HG03280 (cell line): ENCODE data around the gene HOXD11.
A peak's percentile ranks its signal among the peaks of the same experiment; 100 is the strongest.

ENCODE experiments used
- ATAC-seq: cut with Tn5 transposase; IDR thresholded peaks from one replicate; pipeline ENCODE4 v1.9.1; 2021; ENCODE audit warnings: mild to moderate bottlenecking, moderate library complexity; ENCODE audit not compliant: unreplicated experiment

HOXD11 gene

DNA sequence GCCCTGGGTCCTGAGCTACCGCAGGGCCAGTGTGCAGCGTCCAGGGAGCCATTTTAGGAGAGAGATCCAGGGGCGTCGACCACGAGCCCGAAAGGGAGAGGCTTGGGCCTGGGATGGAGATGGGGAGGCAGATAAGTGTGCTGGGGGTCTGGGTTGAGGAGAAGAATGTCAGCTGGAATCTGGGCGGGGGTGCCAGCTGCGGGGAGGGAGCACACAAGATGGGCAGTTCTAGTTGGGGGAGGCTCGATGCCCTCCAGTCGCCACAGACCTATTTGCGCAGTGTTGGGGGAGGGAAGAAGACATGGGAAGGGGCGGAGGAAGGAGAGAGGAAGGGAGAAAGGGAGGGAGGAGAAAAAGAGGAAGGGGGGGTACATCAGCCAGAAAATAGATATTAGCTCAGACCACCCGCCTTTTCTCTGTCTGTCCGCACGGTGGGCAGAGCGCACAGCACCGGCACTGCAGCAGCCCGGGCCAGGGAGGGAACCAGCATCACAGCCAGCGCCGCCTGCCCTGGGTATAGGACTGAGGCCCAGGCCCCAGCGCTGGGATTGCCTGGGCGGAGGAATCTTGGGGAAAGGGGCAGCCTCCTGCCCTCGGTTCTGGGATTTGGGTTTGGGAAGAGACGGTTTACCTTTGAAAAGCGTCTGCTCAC is 1.9 kb upstream of the HOXD11 start:
- ATAC-seq, result no peak

DNA sequence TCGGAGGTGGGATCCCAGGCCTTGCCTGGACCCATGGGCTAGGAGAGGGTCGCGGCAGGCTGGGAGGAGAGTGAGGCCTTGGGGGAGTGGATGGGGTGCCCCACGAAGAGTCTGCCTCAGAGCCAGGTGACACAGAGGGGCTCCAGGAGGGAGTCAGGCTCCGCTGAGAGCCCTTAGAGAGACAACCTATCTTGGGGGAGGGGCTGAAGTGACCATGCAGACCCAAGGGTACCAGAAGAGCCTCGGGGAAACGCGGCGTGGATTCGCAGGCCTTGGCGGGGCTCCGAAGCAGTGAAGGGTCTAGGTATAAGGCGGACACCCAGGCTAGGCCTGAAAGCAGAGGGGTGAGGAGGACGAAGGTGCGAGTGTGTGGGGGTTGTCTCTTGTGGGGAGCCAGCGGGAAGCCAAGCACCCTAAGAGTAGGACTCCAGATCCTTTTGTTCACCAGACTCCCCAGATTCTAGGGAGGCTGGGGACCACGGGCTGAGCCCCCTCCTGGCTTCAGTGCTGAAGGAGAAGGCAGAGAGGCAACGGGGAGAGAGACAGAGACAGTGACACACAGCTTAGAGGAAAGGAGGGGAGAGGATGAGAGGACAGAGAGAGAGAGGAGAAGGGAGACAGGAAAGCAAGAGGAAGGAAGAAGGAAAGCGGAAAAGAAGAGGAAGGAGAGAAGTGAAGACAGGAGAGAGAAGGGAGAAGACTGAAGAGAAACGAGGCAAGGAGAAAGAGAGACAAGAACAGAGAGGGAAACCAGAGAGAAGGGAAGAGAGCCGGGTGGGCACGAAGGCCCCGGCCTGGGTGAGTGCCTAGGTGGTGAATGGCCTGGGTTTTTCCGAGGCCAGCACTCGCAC is 1.1 kb upstream of the HOXD11 start:
- no peak for ATAC-seq

DNA sequence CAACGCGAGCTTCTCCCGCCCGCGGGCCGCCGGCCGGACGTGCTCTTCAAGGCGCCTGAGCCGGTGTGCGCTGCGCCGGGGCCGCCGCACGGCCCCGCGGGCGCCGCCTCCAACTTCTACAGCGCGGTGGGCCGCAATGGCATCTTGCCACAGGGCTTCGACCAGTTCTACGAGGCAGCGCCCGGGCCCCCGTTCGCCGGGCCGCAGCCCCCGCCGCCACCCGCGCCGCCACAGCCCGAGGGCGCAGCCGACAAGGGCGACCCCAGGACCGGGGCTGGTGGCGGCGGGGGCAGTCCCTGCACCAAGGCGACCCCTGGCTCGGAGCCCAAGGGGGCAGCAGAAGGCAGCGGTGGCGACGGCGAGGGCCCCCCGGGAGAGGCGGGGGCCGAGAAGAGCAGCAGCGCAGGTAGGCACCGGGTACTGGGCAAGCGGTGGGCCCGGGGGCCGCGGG is 676 bp downstream of the HOXD11 start:
- no peak for ATAC-seq

DNA sequence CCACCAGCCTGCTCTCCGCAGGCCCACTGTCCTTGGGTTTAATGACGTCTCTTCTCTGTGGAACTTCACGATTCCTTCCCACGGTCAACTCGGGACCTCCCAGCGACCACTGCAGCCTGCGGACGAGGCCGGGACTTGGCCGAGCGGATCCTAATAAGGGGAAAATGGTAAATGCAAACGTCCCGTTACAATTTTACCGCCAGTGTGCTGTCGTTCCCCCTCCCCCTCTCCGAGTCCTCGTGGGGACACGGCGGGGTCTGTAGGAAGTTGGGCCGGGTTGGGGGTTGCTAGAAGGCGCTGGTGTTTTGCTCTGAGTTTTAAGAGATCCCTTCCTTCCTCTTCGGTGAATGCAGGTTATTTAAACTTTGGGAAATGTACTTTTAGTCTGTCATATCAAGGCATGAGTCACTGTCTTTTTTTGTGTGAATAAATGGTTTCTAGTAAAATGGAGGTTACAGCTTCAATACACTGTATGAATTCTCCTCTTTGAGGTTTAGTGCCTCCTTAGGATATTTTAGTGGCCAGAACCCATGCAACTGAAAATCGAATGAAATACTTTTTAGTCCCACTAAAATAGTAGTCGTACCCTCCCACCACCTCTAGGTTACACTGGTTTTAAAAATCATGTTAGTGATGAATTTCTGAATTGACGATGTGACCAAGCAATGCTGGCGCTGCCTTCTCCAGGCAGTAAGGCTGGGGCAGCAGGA is 2.3 kb downstream of the HOXD11 start:
- ATAC-seq, result no peak

DNA sequence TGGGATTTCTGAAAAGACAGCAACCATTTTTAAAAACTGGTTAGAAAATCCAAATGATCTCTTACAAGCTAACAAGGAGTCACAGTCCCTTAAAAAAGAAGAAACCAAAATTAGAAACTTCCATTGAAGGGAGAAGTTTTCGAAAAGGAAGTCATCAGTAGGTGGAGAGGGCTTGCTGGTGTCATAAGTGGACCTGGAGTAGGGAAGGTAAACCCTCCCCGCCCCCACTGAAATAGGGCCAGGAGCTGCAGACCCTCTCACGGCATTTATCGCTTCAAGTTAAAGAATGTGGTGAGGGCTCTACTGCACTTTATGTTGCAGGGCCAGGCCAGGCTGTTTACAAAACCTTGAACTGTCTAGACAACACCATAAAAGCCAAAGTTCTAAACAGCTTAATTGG is 2.9 kb downstream of the HOXD11 start:
- ATAC-seq, result no peak

DNA sequence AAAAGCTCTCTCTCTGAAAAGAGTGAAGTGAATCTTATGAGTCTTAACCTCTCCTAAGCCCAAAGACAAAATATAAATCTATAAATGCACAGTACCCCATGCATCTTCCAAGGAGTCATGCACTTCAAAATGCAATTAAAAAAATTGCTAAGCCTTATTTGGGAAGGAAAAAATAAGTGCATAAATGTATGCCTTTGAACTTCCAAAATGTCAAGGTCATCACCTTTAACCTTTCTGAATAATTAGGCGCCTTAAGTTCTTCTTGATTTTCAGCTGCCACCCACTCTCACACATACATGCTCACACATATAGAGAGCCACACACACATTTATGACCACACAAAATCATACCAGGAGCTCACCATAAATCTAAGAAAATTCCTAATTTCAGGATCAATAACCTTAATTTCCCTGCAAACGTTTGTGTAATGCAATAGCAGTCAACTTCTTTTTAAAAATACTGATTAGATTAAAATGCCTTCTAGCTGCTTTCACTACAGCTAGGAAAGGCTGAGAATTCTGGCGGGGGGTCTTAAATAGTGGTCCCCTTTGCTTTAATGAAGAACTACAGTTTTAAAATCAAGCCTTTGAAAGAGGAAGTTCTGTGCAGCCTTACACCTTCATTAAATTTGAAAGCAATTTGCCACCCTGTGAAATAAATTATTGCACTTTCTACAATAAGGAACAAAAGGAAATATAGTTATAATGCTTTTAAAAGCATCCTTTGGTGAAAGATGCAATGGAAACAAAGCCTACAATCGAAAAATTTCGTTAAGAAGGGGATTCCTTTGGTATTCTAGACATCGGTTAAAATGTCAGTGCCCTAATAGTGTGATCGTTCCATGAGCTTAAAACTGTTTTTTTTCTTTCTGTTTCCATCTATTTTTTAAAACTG is 3.6 kb downstream of the HOXD11 start:
- ATAC-seq, result no peak

DNA sequence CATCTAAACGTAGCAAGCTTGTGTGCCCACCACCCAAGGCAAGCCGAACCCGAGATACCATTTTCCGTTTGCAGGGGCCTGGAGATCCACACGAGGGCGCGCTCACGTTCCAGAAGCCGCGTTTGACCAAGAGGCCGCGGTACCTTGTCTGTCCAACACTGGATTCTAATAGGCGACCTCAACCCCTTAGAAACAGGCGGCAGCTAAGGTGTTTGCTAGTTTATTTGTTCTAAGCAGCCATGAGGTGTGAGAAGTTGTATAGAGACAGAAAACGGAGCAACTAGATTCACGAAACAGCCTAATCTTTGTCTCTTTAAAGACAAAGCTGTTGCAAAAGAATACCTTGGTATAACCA is 4.2 kb downstream of the HOXD11 start:
- ATAC-seq, result peak; percentile 51

DNA sequence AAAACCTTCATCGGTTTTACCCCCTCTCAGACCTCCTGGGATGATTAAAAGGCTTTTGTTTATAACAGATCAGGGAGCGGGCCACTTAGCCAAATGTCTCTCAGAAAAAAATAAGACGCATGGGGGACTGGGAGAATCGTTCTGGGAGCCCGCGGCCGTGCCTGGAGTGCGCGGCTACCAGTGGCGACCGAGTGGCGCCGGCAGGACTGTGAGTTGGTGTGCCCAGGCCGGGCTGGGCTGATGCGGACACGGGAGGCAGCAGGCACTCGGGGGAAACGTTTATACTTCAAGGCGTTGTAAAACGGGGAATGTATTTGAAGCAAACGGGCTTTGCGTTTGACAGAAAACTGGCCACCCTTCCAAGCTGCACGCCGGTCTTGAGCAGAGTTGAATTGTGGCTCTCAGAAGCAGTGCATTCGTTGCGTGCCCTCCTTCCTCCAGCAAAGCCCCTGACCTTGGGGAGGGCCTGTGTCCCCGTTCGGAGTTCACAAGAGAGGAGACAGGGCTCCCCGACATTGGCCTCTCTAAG is 4.8 kb downstream of the HOXD11 start:
- ATAC-seq, result no peak

DNA sequence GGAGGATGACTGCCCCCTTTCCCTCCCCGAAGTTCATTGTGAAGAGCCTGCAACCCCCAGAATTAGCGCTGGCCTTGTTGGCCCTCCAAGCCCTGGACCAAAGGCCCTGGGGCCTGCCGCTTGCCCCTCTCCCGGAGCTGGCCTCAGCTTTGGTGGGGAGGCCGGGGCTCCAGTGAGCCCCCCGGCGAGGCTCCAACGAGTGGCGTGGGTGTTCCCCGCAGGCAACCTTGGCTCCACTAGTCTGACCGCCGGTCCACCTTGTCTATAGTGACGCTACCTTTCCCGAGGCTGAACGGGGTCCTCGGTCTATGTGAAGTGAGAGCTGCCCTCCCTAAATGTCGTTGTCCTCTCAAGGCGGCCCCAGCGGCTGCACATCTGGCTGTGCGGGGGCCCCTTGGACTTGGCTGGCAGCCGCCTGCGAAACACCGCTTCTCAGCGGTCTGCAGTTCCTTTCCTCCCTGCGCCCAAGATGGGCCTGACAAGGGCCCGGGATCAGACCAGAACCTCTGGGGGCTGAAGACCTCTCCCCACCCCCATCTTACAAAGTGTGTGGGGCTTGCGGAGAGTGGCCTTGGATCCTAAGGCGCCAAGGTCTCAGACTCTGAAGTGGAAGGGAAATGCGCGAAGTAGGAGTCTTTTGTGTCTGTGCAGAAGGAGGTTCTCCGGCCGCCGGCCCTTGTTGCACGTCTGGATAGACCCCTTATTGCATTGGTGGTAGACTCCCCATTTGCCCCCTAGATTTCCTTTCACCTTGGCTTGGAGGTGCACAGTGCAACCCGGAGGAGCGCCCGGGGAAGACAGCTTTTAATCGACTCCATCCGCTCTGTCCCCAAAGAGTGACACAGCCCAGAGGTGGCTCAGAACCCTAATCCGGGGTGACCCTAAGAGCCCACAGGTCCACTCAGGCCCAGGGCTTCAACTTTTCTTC is 5.6 kb downstream of the HOXD11 start:
- ATAC-seq, result no peak

DNA sequence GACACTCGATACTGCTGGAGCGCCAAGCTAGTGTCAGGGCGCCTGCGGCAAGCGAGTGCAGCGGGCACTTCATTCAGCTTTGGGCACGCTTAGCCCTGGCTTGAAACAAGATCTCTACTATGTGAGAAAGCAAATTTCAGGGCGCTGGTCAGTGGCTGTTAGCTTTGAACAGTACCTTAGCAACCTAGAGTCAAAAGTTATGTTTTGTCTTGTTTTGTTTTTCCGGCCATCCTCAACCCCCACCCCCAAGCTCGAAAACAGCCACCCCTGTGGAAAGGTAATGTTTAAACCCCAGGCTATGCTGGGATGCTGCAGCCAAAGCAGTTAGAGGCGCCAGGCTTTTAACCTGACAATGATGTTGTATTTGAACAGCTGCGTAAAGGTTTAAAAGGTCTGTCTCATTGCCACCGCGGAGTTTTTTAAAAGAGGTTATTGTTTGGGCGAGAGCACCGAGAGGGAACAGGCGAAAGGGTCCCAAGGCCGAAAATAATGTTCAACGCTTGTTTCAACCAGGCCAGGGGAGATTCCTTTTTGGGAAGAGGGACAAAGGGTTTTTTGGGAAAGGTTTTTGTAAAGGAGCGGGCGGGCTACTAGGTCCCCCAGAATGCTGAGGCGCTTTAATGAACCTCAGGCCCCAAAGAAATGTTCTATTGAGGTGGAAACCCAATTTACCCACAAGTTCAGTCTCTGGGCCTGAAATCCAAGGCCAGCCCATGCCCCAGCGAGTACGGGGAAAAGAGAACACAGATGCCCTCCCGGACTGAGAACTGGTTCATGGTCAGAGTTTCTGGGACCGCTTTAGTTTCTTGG is 7.2 kb downstream of the HOXD11 start:
- no peak for ATAC-seq

DNA sequence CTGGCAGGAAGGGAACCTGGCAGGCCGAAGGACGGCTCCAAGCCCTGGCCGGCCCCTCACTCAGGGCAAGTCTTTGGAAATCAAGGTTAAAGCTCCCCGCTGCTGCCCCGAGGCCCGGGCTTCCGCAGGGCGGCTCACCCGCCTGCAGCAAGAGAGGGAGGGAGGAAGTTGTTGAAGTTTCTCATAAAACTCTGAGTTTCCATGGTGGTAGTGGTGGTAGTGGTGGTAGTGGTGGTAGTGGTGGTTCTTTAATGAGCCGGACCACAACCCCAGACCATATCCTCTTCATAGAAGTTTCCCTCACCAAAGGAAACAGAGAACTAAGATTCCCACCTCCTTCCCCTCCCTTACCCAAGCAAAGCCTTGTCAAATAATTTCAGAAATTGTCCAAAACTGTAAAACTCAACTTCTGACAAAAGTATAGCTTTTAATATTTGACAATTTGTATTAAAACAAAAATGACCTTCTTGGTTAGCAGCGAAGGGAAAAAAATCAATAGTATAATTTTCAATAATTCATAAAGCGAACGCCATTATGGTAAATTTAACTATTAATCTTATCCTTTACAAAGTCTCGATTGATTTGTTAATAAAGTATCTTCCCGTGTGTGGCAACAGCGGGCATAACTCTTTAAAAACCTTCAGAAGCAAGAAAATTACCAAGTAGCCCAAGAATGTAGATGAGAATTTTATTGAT is 8.0 kb downstream of the HOXD11 start:
- no peak for ATAC-seq

DNA sequence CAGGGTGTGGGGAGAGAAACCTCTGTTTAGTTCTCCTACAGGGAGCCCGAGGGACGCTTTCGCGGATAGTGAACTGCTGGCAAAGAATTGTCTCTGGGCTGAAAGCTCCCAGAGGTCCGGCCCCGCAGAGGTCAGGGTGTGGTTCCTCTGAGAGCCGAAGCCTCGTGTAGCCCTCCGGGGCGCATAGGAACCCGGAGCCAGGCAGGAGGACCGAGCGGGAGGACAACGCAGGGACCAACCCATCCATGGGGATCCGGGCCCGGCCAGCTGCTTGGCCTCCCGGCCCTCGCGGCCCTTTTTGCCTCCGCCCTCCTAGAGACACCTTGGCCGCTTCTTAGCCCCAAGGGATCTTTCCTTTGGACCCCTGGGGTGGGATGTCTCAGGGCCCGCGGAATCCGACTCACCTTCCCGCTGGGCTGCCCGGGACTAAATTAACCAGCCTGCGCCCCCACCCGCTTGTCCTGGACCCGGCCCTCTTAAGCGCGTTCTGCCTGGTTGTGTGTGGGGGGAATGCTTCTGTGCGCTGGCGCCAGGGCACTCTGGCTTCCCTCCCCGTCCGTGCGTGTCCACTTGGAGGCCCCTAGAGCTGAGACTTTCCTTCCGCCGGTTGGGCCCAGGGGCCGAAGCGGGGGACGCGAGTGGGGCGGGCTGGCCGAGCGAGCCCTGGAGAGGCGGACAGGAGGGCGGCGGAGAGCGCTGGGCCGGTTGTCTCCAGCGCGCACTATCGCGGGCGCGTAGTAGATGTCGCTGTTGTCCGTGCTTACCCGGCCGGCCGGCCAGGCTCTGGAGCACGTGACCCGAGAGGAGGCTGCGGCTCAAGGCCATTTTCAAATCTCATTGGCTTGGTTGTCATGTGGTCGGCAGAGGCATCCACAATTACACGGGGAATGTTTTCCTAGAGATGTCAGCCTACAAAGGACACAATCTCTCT is 9.1 kb downstream of the HOXD11 start, which contains the start of gene HOXD10:
Gene HOXD10 (plus strand): TSS at position 896 of the 931 bp plus-strand sequence. CDS start 56 bp downstream, outside the sequence.
- no peak for ATAC-seq

DNA sequence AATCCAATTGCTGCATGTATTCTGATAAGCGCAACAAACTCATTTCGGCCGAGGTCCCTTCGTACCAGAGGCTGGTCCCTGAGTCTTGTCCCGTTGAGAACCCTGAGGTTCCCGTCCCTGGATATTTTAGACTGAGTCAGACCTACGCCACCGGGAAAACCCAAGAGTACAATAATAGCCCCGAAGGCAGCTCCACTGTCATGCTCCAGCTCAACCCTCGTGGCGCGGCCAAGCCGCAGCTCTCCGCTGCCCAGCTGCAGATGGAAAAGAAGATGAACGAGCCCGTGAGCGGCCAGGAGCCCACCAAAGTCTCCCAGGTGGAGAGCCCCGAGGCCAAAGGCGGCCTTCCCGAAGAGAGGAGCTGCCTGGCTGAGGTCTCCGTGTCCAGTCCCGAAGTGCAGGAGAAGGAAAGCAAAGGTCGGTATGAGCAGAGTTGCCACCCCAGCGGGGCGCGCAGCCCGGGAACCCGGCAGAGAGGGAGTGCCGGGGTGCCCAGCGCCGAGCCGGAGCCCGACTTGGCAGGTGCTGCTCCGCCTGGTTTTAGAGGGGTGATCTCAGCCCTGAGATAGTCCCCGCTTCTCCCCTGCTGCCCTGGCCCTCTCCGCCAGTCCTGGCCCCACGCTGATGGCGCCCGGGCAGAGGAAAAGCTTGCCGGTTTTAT is 10.2 kb downstream of the HOXD11 start:
- ATAC-seq, result no peak

DNA sequence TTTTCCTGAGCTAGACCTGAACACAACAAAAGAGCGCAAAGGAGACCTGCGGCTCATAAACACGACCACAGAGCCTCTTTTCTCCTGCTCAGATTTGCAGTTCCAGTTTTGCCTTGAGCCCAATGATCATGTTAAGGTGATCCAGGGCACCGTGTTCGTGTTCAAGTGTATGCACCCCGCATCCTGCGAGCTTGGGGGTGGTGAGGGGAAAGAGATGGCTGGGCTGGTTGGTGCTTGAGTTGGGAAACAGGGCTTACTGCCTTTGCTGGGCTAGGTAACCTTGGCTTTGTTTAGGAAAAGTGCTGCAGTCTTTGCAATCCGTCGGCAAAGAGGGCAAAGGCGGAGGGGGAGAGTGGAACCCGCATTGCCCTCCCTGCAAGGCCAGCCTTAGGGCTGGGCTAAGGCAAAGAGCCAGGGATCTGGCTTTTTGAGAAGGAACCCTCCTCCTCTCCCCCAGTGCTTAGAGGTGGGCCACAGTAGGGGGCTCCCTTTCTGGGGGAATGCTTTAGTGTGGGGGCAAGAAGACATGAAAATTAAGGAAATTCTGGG is 10.8 kb downstream of the HOXD11 start:
- ATAC-seq, result no peak

DNA sequence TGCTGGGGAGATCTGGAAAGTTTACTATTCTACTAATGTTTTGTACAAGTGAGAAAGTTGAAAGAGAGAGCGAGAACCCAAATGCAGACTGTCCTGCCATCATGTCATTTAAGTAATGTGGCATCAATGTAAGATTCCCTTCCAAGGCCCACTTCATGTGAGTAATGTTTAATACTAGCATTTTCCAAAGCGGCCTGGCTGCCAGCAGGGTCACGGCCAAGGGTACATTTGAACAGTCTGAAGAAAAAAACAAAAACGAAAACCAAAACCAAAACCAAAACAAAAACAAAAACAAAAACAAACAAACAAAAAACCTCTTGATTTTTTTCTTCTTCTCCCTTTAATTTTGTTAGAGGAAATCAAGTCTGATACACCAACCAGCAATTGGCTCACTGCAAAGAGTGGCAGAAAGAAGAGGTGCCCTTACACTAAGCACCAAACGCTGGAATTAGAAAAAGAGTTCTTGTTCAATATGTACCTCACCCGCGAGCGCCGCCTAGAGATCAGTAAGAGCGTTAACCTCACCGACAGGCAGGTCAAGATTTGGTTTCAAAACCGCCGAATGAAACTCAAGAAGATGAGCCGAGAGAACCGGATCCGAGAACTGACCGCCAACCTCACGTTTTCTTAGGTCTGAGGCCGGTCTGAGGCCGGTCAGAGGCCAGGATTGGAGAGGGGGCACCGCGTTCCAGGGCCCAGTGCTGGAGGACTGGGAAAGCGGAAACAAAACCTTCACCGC is 11.7 kb downstream of the HOXD11 start:
- ATAC-seq, result no peak
